HepG2 (cell line): ENCODE measurements around the gene KAZN. TPM values are rescaled to one million over a fixed set of nuclear protein-coding genes. Genes with fewer than 3 reads are reported as not detected.

Experiments
- ARNT ChIP-seq: fragments of 450-650 bp; IDR thresholded peaks from 2 replicates; pipeline ENCODE4 v1.6.1; 2017
- ATF4 ChIP-seq, 2 experiments: fragments of 450-650 bp in 1 of 2; sonication (generic) in 1 of 2; formaldehyde crosslinking; IDR thresholded peaks; 2 replicates each; pipeline versions ENCODE4 v1.5.0 to v1.8.0; 2020 to 2022; ENCODE audit warnings: mild to moderate bottlenecking in 1 of 2, missing genetic modification reagents in 1 of 2
- FOSL1 ChIP-seq: sonication (generic); formaldehyde crosslinking; IDR thresholded peaks from 2 replicates; pipeline ENCODE4 v1.9.0; 2021; ENCODE audit warnings: missing genetic modification reagents, borderline replicate concordance
- FUBP1 ChIP-seq: sonication (generic); formaldehyde crosslinking; IDR thresholded peaks from 2 replicates; pipeline ENCODE4 v1.5.1; 2020; ENCODE audit warnings: missing genetic modification reagents, mild to moderate bottlenecking, borderline replicate concordance
- GLI4 ChIP-seq: sonication (generic); formaldehyde crosslinking; IDR thresholded peaks from 2 replicates; pipeline ENCODE4 v1.5.1; 2020; ENCODE audit warnings: missing genetic modification reagents, mild to moderate bottlenecking, moderate library complexity, borderline replicate concordance
- HNF1B ChIP-seq: sonication (generic); formaldehyde crosslinking; IDR thresholded peaks from 2 replicates; pipeline ENCODE4 v1.5.1; 2020; ENCODE audit warnings: mild to moderate bottlenecking, moderate library complexity, missing genetic modification reagents
- HNRNPK ChIP-seq: fragments of 200-400 bp; formaldehyde crosslinking; IDR thresholded peaks from 2 replicates; pipeline ENCODE4 v1.6.1; 2018; ENCODE audit warnings: low read length, low read depth, moderate library complexity, mild to moderate bottlenecking; ENCODE audit not compliant: poor library complexity, severe bottlenecking
- HNRNPUL1 ChIP-seq: fragments of 200-400 bp; formaldehyde crosslinking; IDR thresholded peaks from 2 replicates; pipeline ENCODE4 v1.6.1; 2017; ENCODE audit warnings: low read depth, mild to moderate bottlenecking, low read length, moderate library complexity
- HOXA9 ChIP-seq: sonication (generic); formaldehyde crosslinking; IDR thresholded peaks from 2 replicates; pipeline ENCODE4 v1.8.1; 2022; ENCODE audit warnings: missing genetic modification reagents, mild to moderate bottlenecking, moderate library complexity, borderline replicate concordance
- NCOR1 ChIP-seq: fragments of 200-600 bp; sonication (generic); IDR thresholded peaks from 2 replicates; pipeline ENCODE4 v1.7.0; 2017; ENCODE audit warnings: antibody characterized with exemption, low read length, borderline replicate concordance
- PTBP1 ChIP-seq: fragments of 200-400 bp; formaldehyde crosslinking; IDR thresholded peaks from 2 replicates; pipeline ENCODE4 v1.6.1; 2018; ENCODE audit warnings: low read length, low read depth; ENCODE audit not compliant: poor library complexity, severe bottlenecking
- TOPORS ChIP-seq: sonication (generic); formaldehyde crosslinking; IDR thresholded peaks from 2 replicates; pipeline ENCODE4 v1.8.0; 2023; ENCODE audit warnings: mild to moderate bottlenecking, missing genetic modification reagents
- ZBTB34 ChIP-seq: sonication (generic); formaldehyde crosslinking; IDR thresholded peaks from 2 replicates; pipeline ENCODE4 v1.8.0; 2022; ENCODE audit warnings: mild to moderate bottlenecking, missing genetic modification reagents
- ZNF383 ChIP-seq: sonication (generic); formaldehyde crosslinking; IDR thresholded peaks from 2 replicates; pipeline ENCODE4 v1.4.0; 2020; ENCODE audit warnings: missing genetic modification reagents, mild to moderate bottlenecking, borderline replicate concordance
- ZNF549 ChIP-seq: sonication (generic); formaldehyde crosslinking; IDR thresholded peaks from 2 replicates; pipeline ENCODE4 v1.5.0; 2020; ENCODE audit warnings: missing genetic modification reagents
- ZNF841 ChIP-seq: sonication (generic); formaldehyde crosslinking; IDR thresholded peaks from 2 replicates; pipeline ENCODE4 v1.8.1; 2023; ENCODE audit warnings: missing genetic modification reagents, borderline replicate concordance
- polyA plus RNA-seq, 8 experiments: library from polyadenylated mRNA; depleted of rRNA in 3 of 8; stranded (reverse) in 7 of 8; unstranded in 1 of 8; fragments of >200 nt; fragmentation: Illumina TruSeq in 4 of 8; extraction: Trizol in 4 of 8; gene quantifications; 2 replicates each; pipeline versions ENCODE4 v1.2.1 to v1.2.3, GENCODE V29; 2011 to 2016; ENCODE audit warnings: low read depth in 4 of 8, missing spikeins in 1 of 8, mixed read lengths in 1 of 8; ENCODE audit not compliant: insufficient read depth in 1 of 8
- total RNA-seq, 5 experiments: library from RNA; depleted of rRNA; stranded (reverse); fragments of >200 nt; fragmentation: Illumina TruSeq; extraction: Trizol; gene quantifications; 2 replicates each; pipeline ENCODE4 v1.2.3, GENCODE V29; 2016; ENCODE audit warnings: low read depth in 1 of 5
- TF ChIP-seq, protein P1 (sequence below): sonication (generic); formaldehyde crosslinking; IDR thresholded peaks from 2 replicates; pipeline ENCODE4 v1.9.0; 2021; ENCODE audit warnings: missing genetic modification reagents, borderline replicate concordance
- TF ChIP-seq, protein P2 (sequence below): IDR thresholded peaks from 2 replicates; pipeline ENCODE4 v1.6.1; 2012; ENCODE audit warnings: inconsistent platforms

Gene KAZN
- total and polyA plus RNA-seq, 2 of the 13 experiments (the other 11 are each of a cell fraction or from before 2014, with no cell fraction given): 10.4 to 13.5 TPM

- TF ChIP-seq FUBP1 (CRISPR knock-in tag): no peak
- TF ChIP-seq TOPORS (CRISPR knock-in tag): peak; percentile 43; the same call in 1 of the 2 replicates
- TF ChIP-seq, protein P1, sequence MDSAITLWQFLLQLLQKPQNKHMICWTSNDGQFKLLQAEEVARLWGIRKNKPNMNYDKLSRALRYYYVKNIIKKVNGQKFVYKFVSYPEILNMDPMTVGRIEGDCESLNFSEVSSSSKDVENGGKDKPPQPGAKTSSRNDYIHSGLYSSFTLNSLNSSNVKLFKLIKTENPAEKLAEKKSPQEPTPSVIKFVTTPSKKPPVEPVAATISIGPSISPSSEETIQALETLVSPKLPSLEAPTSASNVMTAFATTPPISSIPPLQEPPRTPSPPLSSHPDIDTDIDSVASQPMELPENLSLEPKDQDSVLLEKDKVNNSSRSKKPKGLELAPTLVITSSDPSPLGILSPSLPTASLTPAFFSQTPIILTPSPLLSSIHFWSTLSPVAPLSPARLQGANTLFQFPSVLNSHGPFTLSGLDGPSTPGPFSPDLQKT (CRISPR knock-in tag): no peak
- no peak for TF ChIP-seq HOXA9 (CRISPR knock-in tag)
- TF ChIP-seq ATF4 (CRISPR knock-in tag; IDR thresholded peaks at IDR 0.05): peak in 1 of 2 experiments; percentile 68; a peak in 2 of 4 replicates
- no peak for TF ChIP-seq ZNF549
- no peak for TF ChIP-seq ZNF841
- peak; percentile 44; the same call in 1 of the 2 replicates for TF ChIP-seq FOSL1
- TF ChIP-seq PTBP1: no peak
- TF ChIP-seq, protein P2, sequence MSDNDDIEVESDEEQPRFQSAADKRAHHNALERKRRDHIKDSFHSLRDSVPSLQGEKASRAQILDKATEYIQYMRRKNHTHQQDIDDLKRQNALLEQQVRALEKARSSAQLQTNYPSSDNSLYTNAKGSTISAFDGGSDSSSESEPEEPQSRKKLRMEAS: peak; percentile 82
- TF ChIP-seq HNF1B (CRISPR knock-in tag): peak; percentile 93
- peak; percentile 87; the same call in 1 of the 2 replicates for TF ChIP-seq NCOR1
- no peak for TF ChIP-seq GLI4
- TF ChIP-seq ZNF383: no peak
- no peak for TF ChIP-seq ARNT
- no peak for TF ChIP-seq HNRNPUL1
- 0 out of 2 replicates have a peak, but pooled peaks have one; percentile 61 for TF ChIP-seq ZBTB34 (CRISPR knock-in tag)
- TF ChIP-seq HNRNPK: no peak
Observed at GRCh38 chr1:14952626-14953314, 354.3 kb downstream of the KAZN start (continued).
